HepG2 (cell line): ENCODE measurements around the gene C16orf87. TPM values are rescaled to one million over a fixed set of nuclear protein-coding genes. Genes with fewer than 3 reads are reported as not detected.

ENCODE experiments used
- MIER2 ChIP-seq: IDR thresholded peaks from 2 replicates; pipeline ENCODE4 v1.6.1; 2016; ENCODE audit warnings: missing biosample characterization, missing genetic modification reagents
- PAXIP1 ChIP-seq: sonication (generic); formaldehyde crosslinking; conservative IDR thresholded peaks from 2 replicates; pipeline ENCODE4 v1.4.0; 2020; ENCODE audit warnings: mild to moderate bottlenecking, missing genetic modification reagents, moderate library complexity
- PITX1 ChIP-seq: sonication (generic); formaldehyde crosslinking; IDR thresholded peaks from 2 replicates; pipeline ENCODE4 v1.5.1; 2020; ENCODE audit warnings: mild to moderate bottlenecking, missing genetic modification reagents
- SAP130 ChIP-seq: IDR thresholded peaks from 2 replicates; pipeline ENCODE4 v1.6.1; 2016; ENCODE audit warnings: low read depth
- ZNF280D ChIP-seq: sonication (generic); formaldehyde crosslinking; IDR thresholded peaks from 2 replicates; pipeline ENCODE4 v1.5.1; 2020; ENCODE audit warnings: mild to moderate bottlenecking, missing genetic modification reagents
- ZNF326 ChIP-seq: sonication (generic); formaldehyde crosslinking; IDR thresholded peaks from 2 replicates; pipeline ENCODE4 v1.4.0; 2020; ENCODE audit warnings: missing genetic modification reagents, borderline replicate concordance
- ZNF362 ChIP-seq: sonication (generic); formaldehyde crosslinking; IDR thresholded peaks from 2 replicates; pipeline ENCODE4 v1.4.0; 2020; ENCODE audit warnings: missing genetic modification reagents, mild to moderate bottlenecking, borderline replicate concordance
- ZNF556 ChIP-seq: sonication (generic); formaldehyde crosslinking; IDR thresholded peaks from 2 replicates; pipeline ENCODE4 v1.4.0; 2020; ENCODE audit warnings: mild to moderate bottlenecking, missing genetic modification reagents, borderline replicate concordance
- ZNF609 ChIP-seq: sonication (generic); formaldehyde crosslinking; IDR thresholded peaks from 2 replicates; pipeline ENCODE4 v1.4.0; 2020; ENCODE audit warnings: mild to moderate bottlenecking, missing genetic modification reagents, borderline replicate concordance
- ZNF710 ChIP-seq: sonication (generic); formaldehyde crosslinking; IDR thresholded peaks from 2 replicates; pipeline ENCODE4 v1.5.0; 2020; ENCODE audit warnings: mild to moderate bottlenecking, missing genetic modification reagents, borderline replicate concordance
- polyA plus RNA-seq, 8 experiments: library from polyadenylated mRNA; depleted of rRNA in 3 of 8; stranded (reverse) in 7 of 8; unstranded in 1 of 8; fragments of >200 nt; fragmentation: Illumina TruSeq in 4 of 8; extraction: Trizol in 4 of 8; gene quantifications; 2 replicates each; pipeline versions ENCODE4 v1.2.1 to v1.2.3, GENCODE V29; 2011 to 2016; ENCODE audit warnings: low read depth in 4 of 8, missing spikeins in 1 of 8, mixed read lengths in 1 of 8; ENCODE audit not compliant: insufficient read depth in 1 of 8
- total RNA-seq, 5 experiments: library from RNA; depleted of rRNA; stranded (reverse); fragments of >200 nt; fragmentation: Illumina TruSeq; extraction: Trizol; gene quantifications; 2 replicates each; pipeline ENCODE4 v1.2.3, GENCODE V29; 2016; ENCODE audit warnings: low read depth in 1 of 5

Gene C16orf87
- total and polyA plus RNA-seq, 2 of the 13 experiments (the other 11 are each of a cell fraction or from before 2014, with no cell fraction given), result 8.6 to 19.5 TPM

GRCh38 chr16:46855389-46855788 lies 24.4 kb upstream of the C16orf87 start (continued):
- TF ChIP-seq ZNF280D (CRISPR knock-in tag), result peak; percentile 67; the same call in 1 of the 2 replicates
- TF ChIP-seq ZNF556 (CRISPR knock-in tag), result 0 out of 2 replicates have a peak, but pooled peaks have one; percentile 27
- TF ChIP-seq PITX1, result peak; percentile 40; the same call in 1 of the 2 replicates
- TF ChIP-seq ZNF609 (CRISPR knock-in tag), result peak; percentile 64; the same call in 1 of the 2 replicates
- no peak for TF ChIP-seq MIER2 (CRISPR knock-in tag)
- peak; percentile 67 for TF ChIP-seq PAXIP1 (CRISPR knock-in tag)
- TF ChIP-seq ZNF710 (CRISPR knock-in tag), result 0 out of 2 replicates have a peak, but pooled peaks have one; percentile 34
- peak; percentile 72; the same call in 1 of the 2 replicates for TF ChIP-seq ZNF362 (CRISPR knock-in tag)
- no peak for TF ChIP-seq ZNF326
- TF ChIP-seq SAP130 (CRISPR knock-in tag), result no peak; the same call in 1 of the 2 replicates
